Activated CD8-positive, alpha-beta memory T cell treated with anti-CD3 and anti-CD28 coated beads, Interleukin-2, amount 10 ng/mL, durations not matched to agents 7 days and 5 days (primary cell): Measurements from ENCODE around the gene HABP4. TPM values are rescaled to one million over a fixed set of nuclear protein-coding genes. Genes with fewer than 3 reads are reported as not detected.

Experiments used
- ATAC-seq: fragments of 150-1000 bp; cut with Tn5 transposase; one replicate; pipeline ENCODE4 v1.10.0; 2021; ENCODE audit warnings: moderate library complexity
- CTCF ChIA-PET: fragments of 350-600 bp; sonication (Branson Sonifier 250); formaldehyde crosslinking; loops from one replicate; lab custom pipeline; 2021; ENCODE audit warnings: antibody characterized with exemption; lab: Charles Lee
- DNase-seq: peaks from one replicate; pipeline ENCODE4 v3.0.0-alpha.2; 2020
- H3K27ac Mint-ChIP-seq: one replicate; pipeline ENCODE4 v1.8.0; 2021; ENCODE audit warnings: mild to moderate bottlenecking, mixed read lengths
- H3K27me3 Mint-ChIP-seq: one replicate; pipeline ENCODE4 v1.8.0; 2021; ENCODE audit warnings: mixed read lengths
- H3K36me3 Mint-ChIP-seq: one replicate; pipeline ENCODE4 v1.8.0; 2021; ENCODE audit warnings: mild to moderate bottlenecking, mixed read lengths
- H3K4me1 Mint-ChIP-seq: one replicate; pipeline ENCODE4 v1.8.0; 2021; ENCODE audit warnings: mixed read lengths
- H3K4me3 Mint-ChIP-seq: one replicate; pipeline ENCODE4 v1.8.0; 2021; ENCODE audit warnings: mild to moderate bottlenecking, moderate library complexity, mixed read lengths
- H3K9me3 Mint-ChIP-seq: one replicate; pipeline ENCODE4 v1.8.0; 2022; ENCODE audit warnings: low read depth, mixed read lengths
- total RNA-seq, 2 experiments: library from RNA; stranded (reverse); gene quantifications; one replicate each; pipeline ENCODE4 v1.2.3, GENCODE V29; 2021

HABP4 gene
- total RNA-seq, result 10 to 100 TPM in 1 of 2 experiments, 1 to 10 TPM in 1; 7.7 to 11.6 TPM

DNA sequence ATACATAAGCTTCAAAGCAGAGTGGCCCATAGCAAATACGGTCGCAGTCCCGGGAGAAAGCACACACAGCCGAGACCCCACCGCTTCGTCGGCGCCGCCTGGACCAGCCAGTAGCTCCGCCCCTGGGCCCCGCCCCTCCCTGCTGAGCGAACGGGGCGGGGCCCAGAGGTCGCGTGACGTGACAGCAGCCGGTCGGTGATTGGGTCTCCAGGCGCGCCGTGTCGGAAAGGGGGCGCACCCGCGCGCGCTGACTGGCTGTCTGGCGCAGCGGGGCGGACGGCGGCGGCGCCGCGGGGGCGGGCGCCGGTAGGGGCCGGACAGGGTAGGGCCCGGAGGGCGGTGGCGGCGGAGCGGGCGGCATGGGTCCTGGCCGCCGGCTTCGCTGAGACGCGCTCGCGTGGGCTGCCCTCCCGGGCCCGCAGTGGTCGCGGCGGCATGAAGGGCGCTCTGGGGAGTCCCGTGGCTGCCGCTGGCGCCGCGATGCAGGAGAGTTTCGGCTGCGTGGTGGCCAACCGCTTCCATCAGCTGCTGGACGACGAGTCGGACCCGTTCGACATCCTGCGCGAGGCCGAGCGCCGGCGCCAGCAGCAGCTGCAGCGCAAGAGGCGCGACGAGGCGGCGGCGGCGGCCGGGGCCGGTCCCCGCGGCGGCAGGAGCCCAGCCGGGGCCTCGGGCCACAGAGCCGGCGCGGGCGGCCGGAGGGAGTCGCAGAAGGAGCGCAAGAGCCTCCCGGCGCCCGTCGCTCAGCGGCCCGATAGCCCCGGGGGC, at the start of gene HABP4:
Gene HABP4 (plus strand): TSS at position 325 of the 768 bp plus-strand sequence. CDS start 111 bp downstream, at position 436.
- Mint-ChIP-seq H3K27ac (peak within 1 kb of the TSS; percentile 66), H3K4me1 (peaks cover 26% of the 10 kb centered on the region), H3K36me3 (no peaks in the 10 kb centered on the region), H3K4me3 (peak within 1 kb of the TSS; percentile 83), H3K27me3 (peaks cover 5% of the 10 kb centered on the region), H3K9me3 (no peaks in the 10 kb centered on the region)
- DNase-seq (peak; percentile 97), ATAC-seq (peak; percentile 99)
- CTCF ChIA-PET, result interaction anchor here (1.0 to 4.1 kb wide), 9 partner anchors 9 to 404 kb away, joined by 3 to 32 read pairs (median 4); partner anchors contain the start of genes PRXL2C and ZNF782

DNA sequence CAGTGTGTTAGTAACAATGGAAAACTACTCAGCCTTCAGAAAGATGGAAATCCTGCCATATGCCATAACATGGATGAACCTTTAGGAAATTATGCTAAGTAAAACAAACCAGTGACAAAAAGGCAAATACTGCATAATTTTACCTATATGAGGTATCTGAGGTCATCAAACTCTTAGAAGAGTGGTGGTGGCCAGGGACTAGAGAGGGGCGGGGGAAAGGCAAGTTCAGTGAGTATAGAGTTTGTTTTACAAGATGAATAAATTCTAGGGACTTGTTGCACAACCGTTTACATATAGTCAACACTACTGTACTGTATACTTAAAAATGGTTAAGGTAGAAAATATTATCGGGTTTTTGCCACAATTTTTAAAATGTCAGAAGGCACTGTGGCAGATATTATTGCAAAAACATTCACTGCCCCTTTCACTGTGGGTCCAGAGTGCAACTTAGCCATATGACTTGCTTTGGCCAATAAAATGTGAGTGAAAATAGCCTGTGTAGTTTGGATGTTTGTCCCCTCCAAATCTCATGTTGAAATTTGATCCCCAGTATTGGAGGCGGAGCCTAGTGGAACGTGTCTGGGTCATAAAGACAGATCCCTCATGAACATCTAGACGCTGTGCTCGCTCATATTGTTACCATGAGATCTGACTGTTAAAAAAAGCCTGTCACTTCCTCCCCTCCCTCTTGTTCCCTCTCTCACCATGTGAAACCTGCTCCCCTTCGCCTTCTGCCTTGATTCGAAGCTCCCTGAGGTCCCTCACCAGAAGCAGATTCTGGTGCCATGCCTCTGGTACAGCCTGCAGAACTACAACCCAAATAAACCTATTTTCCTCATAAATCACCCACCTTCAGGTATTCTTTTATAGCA, 41.3 kb upstream of the HABP4 start:
- peaks cover 45% of the 10 kb centered on the region for H3K36me3 Mint-ChIP-seq
- no peaks in the 10 kb centered on the region for H3K9me3 Mint-ChIP-seq
- H3K27ac Mint-ChIP-seq, result peak overlapping the region; percentile 74
- no peaks in the 10 kb centered on the region for H3K27me3 Mint-ChIP-seq
- peaks cover 46% of the 10 kb centered on the region for H3K4me1 Mint-ChIP-seq
- H3K4me3 Mint-ChIP-seq, result no peak overlapping the region
- ATAC-seq (peak; percentile 32), DNase-seq (no peak)
- CTCF ChIA-PET, result interaction anchor here (1.3 kb wide), 1 partner anchor 17 kb away, joined by 4 read pairs; no protein-coding TSS in a partner anchor

GRCh38 chr9:96411129-96411838, 38.7 kb upstream of the HABP4 start:
- DNase-seq (no peak), ATAC-seq (no peak)
- peaks cover 58% of the 10 kb centered on the region for H3K4me1 Mint-ChIP-seq
- H3K36me3 Mint-ChIP-seq, result peaks cover 40% of the 10 kb centered on the region
- CTCF ChIA-PET, result no interaction called here
- peak overlapping the region; percentile 28 for H3K27ac Mint-ChIP-seq
- H3K4me3 Mint-ChIP-seq, result no peak overlapping the region
- H3K9me3 Mint-ChIP-seq, result no peaks in the 10 kb centered on the region
- no peaks in the 10 kb centered on the region for H3K27me3 Mint-ChIP-seq

DNA sequence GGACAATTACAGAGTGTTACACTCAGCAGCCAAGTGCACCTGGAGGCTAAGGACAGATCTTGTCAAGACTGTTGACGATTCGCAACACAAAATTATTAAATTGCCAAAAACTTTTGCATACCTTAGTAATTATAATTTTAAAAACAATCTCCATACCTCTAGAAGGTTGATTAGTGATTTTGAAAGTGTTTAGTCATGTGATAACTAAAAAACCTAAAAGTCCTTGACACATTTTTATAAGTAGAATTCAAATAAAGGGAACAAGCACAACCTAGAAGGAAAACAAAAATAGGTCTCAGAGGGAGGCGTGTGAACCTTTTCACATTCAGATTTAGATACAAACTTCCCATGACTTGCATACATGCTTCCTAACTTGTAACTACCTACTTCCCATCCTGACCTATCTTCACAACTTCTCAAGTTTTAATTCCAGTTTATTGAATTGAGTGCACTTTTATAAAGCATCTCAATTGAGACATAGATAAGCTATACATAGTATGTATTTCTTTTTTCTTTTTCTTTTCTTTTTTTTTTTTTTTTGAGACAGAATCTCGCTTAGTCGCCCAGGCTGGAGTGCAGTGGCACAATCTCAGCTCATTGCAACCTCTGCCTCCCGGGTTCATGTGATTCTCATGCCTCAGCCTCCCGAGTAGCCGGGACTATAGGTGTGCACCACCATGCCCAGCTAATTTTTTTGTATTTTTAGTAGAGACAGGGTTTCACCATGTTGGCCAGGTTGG, 37.6 kb upstream of the HABP4 start:
- Mint-ChIP-seq H3K36me3 (peaks cover 45% of the 10 kb centered on the region), H3K9me3 (no peaks in the 10 kb centered on the region), H3K4me3 (no peak overlapping the region), H3K27ac (peak overlapping the region; percentile 52), H3K4me1 (peaks cover 61% of the 10 kb centered on the region), H3K27me3 (no peaks in the 10 kb centered on the region)
- CTCF ChIA-PET, result interaction anchor here (1.1 kb wide), 1 partner anchor 30 kb away, joined by 4 read pairs; no protein-coding TSS in a partner anchor
- ATAC-seq (no peak), DNase-seq (no peak)

DNA sequence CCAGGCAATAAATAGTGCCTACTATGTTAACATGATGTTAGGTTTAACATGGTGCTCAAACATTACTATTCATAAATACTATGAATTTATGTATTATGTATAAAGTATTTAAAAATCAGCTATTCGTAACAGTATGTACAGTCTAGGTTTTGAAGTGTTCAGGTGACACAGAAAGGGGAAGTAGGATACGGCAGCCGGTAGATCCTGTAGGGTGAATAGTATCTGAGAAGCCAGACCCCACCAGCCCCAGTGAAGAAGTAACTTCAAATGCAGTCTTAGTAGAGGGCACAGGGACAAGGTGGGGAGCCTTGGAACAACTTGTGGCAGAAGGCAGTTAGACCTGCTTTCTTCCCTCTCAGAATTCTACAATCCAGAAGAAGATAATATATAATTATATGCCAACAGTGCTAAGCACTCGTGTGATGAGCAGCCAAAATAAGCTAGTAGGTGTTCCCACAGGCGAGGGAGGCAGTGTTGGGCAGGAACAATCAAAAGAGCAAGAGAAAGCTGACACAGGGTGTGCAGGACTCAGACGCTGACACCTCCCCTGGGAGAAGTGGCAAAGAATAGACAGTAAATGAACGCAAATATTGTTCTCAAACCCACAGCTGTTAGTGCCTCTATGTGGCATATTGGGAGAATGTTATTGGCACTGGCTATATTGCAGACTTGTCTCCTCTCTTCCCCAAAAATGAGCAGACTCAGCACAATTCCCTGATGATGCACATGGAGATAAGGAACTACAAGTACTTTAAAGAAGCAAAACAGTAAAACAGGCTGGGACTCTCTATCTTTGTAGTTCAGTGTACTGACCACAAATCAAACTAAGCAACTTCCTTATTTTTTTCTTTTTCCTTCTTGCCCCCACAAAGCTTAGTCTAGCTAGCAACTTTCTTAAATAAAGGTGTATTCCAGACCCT, 36.4 kb upstream of the HABP4 start:
- peaks cover 54% of the 10 kb centered on the region for H3K4me1 Mint-ChIP-seq
- no peaks in the 10 kb centered on the region for H3K9me3 Mint-ChIP-seq
- ATAC-seq (no peak), DNase-seq (no peak)
- no peaks in the 10 kb centered on the region for H3K27me3 Mint-ChIP-seq
- H3K27ac Mint-ChIP-seq, result peak overlapping the region; percentile 76
- CTCF ChIA-PET, result interaction anchor here (1.1 to 1.4 kb wide), 2 partner anchors 28 to 96 kb away, joined by 3 to 4 read pairs; no protein-coding TSS in a partner anchor
- peak overlapping the region; percentile 52 for H3K4me3 Mint-ChIP-seq
- peaks cover 37% of the 10 kb centered on the region for H3K36me3 Mint-ChIP-seq

GRCh38 chr9:96417051-96417586, 32.9 kb upstream of the HABP4 start:
- CTCF ChIA-PET, result interaction anchor here (0.8 kb wide), 1 partner anchor 250 kb away, joined by 3 read pairs; no protein-coding TSS in a partner anchor

DNA sequence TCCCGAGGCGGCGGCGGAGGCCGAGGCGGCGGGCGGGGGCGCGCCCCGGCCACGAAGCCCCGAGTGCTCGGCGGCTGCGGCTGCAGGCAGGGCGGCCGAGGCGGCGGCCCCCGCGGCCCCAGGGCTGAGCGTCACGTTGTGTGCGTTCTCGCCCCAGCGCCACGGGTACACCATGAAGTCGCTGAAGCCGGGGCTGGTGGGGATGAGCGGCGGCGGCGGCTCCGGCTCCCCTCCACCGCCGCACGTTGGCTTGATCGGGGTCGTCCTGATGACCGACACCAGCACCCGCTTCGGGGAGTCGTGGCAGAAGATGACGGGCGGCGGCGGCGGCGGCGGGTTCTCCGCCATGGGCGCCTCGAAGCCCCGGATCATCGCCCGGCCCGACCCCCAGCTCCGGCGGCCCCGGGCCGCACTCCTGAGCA, 32.3 kb upstream of the HABP4 start:
- H3K36me3 Mint-ChIP-seq, result peaks cover 17% of the 10 kb centered on the region
- DNase-seq (peak; percentile 64), ATAC-seq (no peak)
- peaks cover 47% of the 10 kb centered on the region for H3K4me1 Mint-ChIP-seq
- no peaks in the 10 kb centered on the region for H3K27me3 Mint-ChIP-seq
- peak overlapping the region; percentile 82 for H3K4me3 Mint-ChIP-seq
- H3K27ac Mint-ChIP-seq, result peak overlapping the region; percentile 92
- CTCF ChIA-PET, result no interaction called here
- no peaks in the 10 kb centered on the region for H3K9me3 Mint-ChIP-seq

More at GRCh38 chr9:96417051-96417586, 32.9 kb upstream of the HABP4 start:
- Mint-ChIP-seq H3K27me3 (no peaks in the 10 kb centered on the region), H3K36me3 (peaks cover 18% of the 10 kb centered on the region), H3K4me1 (peaks cover 51% of the 10 kb centered on the region), H3K27ac (peak overlapping the region; percentile 89), H3K9me3 (no peaks in the 10 kb centered on the region), H3K4me3 (peak overlapping the region; percentile 94)
- peak; percentile 3 for ATAC-seq
- DNase-seq, result peak; percentile 94

- Mint-ChIP-seq H3K36me3 (peaks cover 14% of the 10 kb centered on the region), H3K4me1 (peaks cover 40% of the 10 kb centered on the region), H3K27ac (peak within 1 kb of the TSS; percentile 92), H3K9me3 (no peaks in the 10 kb centered on the region), H3K4me3 (peak within 1 kb of the TSS; percentile 94), H3K27me3 (no peaks in the 10 kb centered on the region)
- ATAC-seq (peak; percentile 79), DNase-seq (peak; percentile 98)
- CTCF ChIA-PET, result no interaction called here
These were observed 31.7 kb upstream of the HABP4 start, which contains the start of gene ZNF367 for GRCh38 chr9:96418083-96418919. TSS of gene ZNF367 (minus strand) at chr9:96418370. CDS start at chr9:96418032, 338 bp downstream.

DNA sequence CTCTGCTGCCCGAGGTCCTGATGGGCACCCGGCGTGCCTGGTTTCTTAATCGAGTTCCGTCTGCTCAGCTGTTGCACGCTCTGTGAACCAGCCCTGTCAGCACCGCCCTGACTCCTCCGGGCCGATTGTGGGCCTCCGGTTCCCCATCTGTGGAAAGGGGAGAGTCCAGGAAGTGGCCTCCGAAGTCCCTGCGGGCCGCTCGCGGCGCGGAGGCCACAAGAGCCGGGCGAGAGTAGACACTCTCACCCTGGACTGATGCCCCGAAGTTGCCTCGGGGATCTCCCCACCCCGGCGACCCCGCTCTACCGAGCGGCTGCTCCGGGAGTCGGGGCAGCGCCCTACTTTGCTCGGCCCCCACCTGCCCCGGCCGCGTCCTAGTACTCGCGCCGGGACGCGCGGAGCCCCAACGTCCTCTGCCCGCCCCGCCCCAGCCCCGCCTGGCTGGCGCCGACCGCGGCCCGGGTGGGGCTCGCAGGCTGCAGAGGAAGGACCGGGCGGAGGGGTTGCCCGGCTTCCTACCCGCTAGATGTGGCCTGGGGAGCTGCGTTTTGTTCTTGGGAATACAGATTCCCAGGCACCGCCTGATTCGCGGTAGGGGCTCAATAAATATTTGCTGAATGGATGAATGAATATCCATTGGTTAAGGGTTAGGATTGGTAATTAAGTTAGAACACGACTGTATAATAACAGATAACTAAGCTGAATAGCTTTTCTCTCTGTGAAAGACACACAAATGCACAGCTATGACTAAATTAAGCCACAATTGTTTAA, 30.9 kb upstream of the HABP4 start:
- DNase-seq, result peak; percentile 85
- CTCF ChIA-PET, result interaction anchor here (0.6 kb wide), 2 partner anchors 23 to 81 kb away, joined by 3 read pairs; no protein-coding TSS in a partner anchor
- H3K27me3 Mint-ChIP-seq, result no peaks in the 10 kb centered on the region
- peaks cover 12% of the 10 kb centered on the region for H3K36me3 Mint-ChIP-seq
- ATAC-seq, result peak; percentile 48
- H3K9me3 Mint-ChIP-seq, result no peaks in the 10 kb centered on the region
- H3K4me1 Mint-ChIP-seq, result peaks cover 32% of the 10 kb centered on the region
- H3K27ac Mint-ChIP-seq, result peak overlapping the region; percentile 97
- H3K4me3 Mint-ChIP-seq, result peak overlapping the region; percentile 88

DNA sequence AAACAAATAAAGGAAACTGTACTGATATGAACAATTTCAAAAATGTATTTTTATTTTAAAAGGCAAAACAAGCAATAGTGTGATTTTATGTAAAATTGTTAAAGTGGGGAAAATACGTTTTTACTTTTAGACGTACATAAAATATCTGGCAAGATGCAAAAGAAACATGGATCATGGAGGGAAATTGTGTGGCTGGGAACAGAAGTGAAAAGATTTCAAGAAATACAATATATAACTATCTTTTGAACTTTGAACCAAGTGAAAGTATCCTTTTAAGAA, 30.3 kb upstream of the HABP4 start:
- H3K36me3 Mint-ChIP-seq, result peaks cover 12% of the 10 kb centered on the region
- no peaks in the 10 kb centered on the region for H3K27me3 Mint-ChIP-seq
- ATAC-seq, result no peak
- CTCF ChIA-PET, result interaction anchor here (0.6 kb wide), 2 partner anchors 23 to 82 kb away, joined by 3 read pairs; no protein-coding TSS in a partner anchor
- peak overlapping the region; percentile 97 for H3K27ac Mint-ChIP-seq
- peak overlapping the region; percentile 88 for H3K4me3 Mint-ChIP-seq
- DNase-seq, result no peak
- H3K4me1 Mint-ChIP-seq, result peaks cover 29% of the 10 kb centered on the region
- H3K9me3 Mint-ChIP-seq, result no peaks in the 10 kb centered on the region
